Suprapubic skin (tissue), 4 donors: ENCODE measurements around the gene KCNK18. TPM values are rescaled to one million over a fixed set of nuclear protein-coding genes. Genes with fewer than 3 reads are reported as not detected.
A peak's percentile ranks its signal among the peaks of the same experiment; 100 is the strongest.
"Not testable (repeated sequence)": the region's sequence is repeated elsewhere in the genome, so short reads cannot be mapped to it uniquely, and the experiment has no call there.

ENCODE experiments used
- DNase-seq, 2 donors: peaks; one replicate each; pipeline ENCODE4 v3.0.0-alpha.2; 2019; ENCODE audit warnings: low spot score in 2 of 2
- H3K27ac ChIP-seq: fragments of 200-600 bp; sonication (generic); one replicate; pipeline ENCODE4 v1.5.1; 2019
- H3K27me3 ChIP-seq: fragments of 200-600 bp; sonication (generic); one replicate; pipeline ENCODE4 v1.5.1; 2019
- H3K36me3 ChIP-seq: fragments of 200-600 bp; sonication (generic); one replicate; pipeline ENCODE4 v1.5.1; 2019
- H3K4me1 ChIP-seq: fragments of 200-600 bp; sonication (generic); one replicate; pipeline ENCODE4 v1.5.1; 2019
- H3K4me3 ChIP-seq: fragments of 200-600 bp; sonication (generic); one replicate; pipeline ENCODE4 v1.5.1; 2019; ENCODE audit warnings: mild to moderate bottlenecking
- H3K9me3 ChIP-seq: fragments of 200-600 bp; sonication (generic); one replicate; pipeline ENCODE4 v1.5.1; 2019
- EP300 ChIP-seq: sonication (generic); formaldehyde crosslinking; IDR thresholded peaks from one replicate; pipeline ENCODE4 v1.6.1; 2017; ENCODE audit warnings: antibody characterized with exemption
- POLR2A ChIP-seq, 2 donors: fragments of 450-650 bp; IDR thresholded peaks; one replicate each; pipeline ENCODE4 v1.6.1; 2017; ENCODE audit warnings: antibody characterized with exemption in 2 of 2, mild to moderate bottlenecking in 2 of 2, moderate library complexity in 2 of 2
- POLR2AphosphoS5 ChIP-seq, 3 donors: sonication (generic); formaldehyde crosslinking; IDR thresholded peaks; one replicate each; pipeline ENCODE4 v1.6.1; 2017; ENCODE audit warnings: antibody characterized with exemption in 3 of 3
- WGBS: methylation state at CpG from one replicate; pipeline ENCODE4 v1.1.5; 2018; 5-methylcytosine and 5-hydroxymethylcytosine counted together
- total RNA-seq, 4 donors: library from RNA; depleted of rRNA; stranded (reverse); fragments of >200 nt; gene quantifications; one replicate each; pipeline ENCODE4 v1.1.0, GENCODE V29; 2016
- TF ChIP-seq, protein P1 (sequence below), 2 donors: fragments of 200-600 bp in 1 of 2; fragments of 450-650 bp in 1 of 2; sonication (generic) in 1 of 2; IDR thresholded peaks; one replicate each; pipeline ENCODE4 v1.5.1; 2016 to 2019; ENCODE audit warnings: antibody characterized with exemption in 2 of 2, mild to moderate bottlenecking in 1 of 2, moderate library complexity in 1 of 2

KCNK18 gene
- total RNA-seq, 4 donors from 2014 or later, result not detected

DNA sequence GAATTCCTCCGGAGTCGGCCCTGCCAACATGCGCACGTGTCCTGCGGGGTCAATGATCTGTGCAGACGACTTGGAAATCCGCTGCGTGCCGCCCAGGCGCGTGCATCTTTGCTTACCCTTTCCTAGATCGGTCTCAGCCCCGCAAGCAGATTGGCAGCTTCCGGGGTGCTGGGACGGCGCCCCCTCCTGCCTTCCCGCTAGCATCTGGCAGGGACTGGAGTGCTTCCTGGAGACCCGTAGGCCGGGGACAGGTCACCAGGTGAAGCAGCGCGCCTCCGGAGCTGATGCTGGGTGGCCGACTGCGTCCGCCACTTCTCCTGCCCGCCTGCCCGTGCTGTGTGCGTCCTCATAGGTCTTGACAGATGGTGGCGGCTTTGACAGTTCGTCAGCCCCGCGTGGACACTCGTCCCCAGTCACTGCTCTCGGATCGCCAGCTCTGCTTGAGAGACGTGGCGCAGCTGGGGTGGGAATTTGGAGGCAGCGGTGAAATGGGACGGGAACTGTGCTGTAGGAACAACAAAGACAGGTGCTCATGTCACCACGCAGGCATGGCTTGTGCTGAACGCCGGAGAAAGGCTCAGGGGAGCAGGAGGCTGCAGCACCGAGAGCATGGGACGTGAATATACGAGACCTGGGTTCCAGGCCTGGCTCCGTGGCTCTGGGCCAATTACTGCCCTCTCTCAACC is 21.9 kb upstream of the KCNK18 start:
- TF ChIP-seq, protein P1, sequence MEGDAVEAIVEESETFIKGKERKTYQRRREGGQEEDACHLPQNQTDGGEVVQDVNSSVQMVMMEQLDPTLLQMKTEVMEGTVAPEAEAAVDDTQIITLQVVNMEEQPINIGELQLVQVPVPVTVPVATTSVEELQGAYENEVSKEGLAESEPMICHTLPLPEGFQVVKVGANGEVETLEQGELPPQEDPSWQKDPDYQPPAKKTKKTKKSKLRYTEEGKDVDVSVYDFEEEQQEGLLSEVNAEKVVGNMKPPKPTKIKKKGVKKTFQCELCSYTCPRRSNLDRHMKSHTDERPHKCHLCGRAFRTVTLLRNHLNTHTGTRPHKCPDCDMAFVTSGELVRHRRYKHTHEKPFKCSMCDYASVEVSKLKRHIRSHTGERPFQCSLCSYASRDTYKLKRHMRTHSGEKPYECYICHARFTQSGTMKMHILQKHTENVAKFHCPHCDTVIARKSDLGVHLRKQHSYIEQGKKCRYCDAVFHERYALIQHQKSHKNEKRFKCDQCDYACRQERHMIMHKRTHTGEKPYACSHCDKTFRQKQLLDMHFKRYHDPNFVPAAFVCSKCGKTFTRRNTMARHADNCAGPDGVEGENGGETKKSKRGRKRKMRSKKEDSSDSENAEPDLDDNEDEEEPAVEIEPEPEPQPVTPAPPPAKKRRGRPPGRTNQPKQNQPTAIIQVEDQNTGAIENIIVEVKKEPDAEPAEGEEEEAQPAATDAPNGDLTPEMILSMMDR (IDR thresholded peaks at IDR 0.05), result no peak
- TF ChIP-seq POLR2AphosphoS5 (IDR thresholded peaks at IDR 0.05), result no peak
- TF ChIP-seq POLR2A (IDR thresholded peaks at IDR 0.05), result no peak
- TF ChIP-seq EP300, result no peak
- Histone ChIP-seq H3K4me3 (peak overlapping the region; percentile 48), H3K27me3 (peaks cover 65% of the 10 kb centered on the region), H3K9me3 (no peaks in the 10 kb centered on the region), H3K27ac (no peak overlapping the region), H3K36me3 (no peaks in the 10 kb centered on the region), H3K4me1 (peaks cover 15% of the 10 kb centered on the region)
- WGBS, result 2% methylated on average over 31 of the region's 46 CpGs
- peak in 1 of 2 donors; percentile 66 for DNase-seq

DNA sequence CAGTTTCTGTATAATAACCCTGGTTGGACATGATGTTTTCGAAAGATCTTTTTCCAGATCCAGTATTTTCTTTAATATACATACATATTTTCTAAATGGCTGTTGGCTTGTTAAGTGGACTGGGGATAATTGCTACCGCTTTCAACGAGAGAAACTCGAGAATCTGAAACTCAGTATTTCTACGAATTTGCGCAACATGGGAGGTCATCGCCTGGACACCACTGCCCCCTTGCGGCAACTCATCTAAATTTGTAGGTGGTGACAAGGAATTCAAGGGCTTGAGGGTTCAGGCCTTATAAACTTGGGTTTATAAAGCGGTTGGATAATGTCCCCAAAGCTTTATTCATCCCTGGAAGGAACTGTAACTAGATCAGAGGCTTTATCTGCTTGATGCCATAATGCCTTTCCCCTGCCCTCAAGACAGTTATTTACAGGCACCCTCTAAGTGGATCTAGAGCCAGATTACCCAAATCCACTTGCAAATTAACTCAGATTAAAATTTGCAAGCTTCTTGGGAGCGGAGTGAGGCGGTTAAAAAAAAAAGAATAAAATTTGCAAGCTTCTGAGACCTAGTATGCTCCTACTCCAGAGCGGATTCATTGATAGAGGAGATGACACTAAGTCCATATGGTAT is 21.3 kb upstream of the KCNK18 start:
- no peaks in the 10 kb centered on the region for H3K9me3 ChIP-seq
- peak; percentile 81 to 86 for DNase-seq
- H3K4me3 ChIP-seq, result peak overlapping the region; percentile 48
- WGBS, result 21% methylated on average over 12 of the region's 12 CpGs
- TF ChIP-seq, protein P1 (IDR thresholded peaks at IDR 0.05), result peak; percentile 43 to 68
- TF ChIP-seq POLR2AphosphoS5 (IDR thresholded peaks at IDR 0.05), result no peak
- peaks cover 65% of the 10 kb centered on the region for H3K27me3 ChIP-seq
- peaks cover 15% of the 10 kb centered on the region for H3K4me1 ChIP-seq
- H3K36me3 ChIP-seq, result no peaks in the 10 kb centered on the region
- no peak overlapping the region for H3K27ac ChIP-seq

DNA sequence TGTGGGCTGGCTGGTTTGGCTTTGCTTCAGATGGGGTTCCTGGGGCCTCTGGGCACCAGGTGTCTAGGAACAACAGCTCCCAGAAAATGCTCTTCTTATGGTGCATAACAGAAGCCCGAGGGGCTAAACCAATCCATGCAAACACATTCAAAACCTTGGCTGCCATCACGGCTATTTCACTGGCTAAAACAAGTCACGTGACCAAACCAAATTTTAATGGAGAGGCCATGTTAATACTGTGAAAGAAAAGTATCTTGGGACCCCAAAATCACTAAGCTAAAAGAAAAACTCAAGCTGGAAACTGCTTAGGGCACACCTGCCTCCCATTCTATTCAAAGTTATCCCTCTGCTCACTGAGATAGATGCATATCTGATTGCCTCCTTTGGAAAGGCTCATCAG is 19.1 kb upstream of the KCNK18 start:
- no peak for DNase-seq
- TF ChIP-seq EP300, result no peak
- TF ChIP-seq, protein P1 (IDR thresholded peaks at IDR 0.05), result no peak
- no peak for TF ChIP-seq POLR2A (IDR thresholded peaks at IDR 0.05)
- no peak for TF ChIP-seq POLR2AphosphoS5 (IDR thresholded peaks at IDR 0.05)
- H3K27ac ChIP-seq, result no peak overlapping the region

DNA sequence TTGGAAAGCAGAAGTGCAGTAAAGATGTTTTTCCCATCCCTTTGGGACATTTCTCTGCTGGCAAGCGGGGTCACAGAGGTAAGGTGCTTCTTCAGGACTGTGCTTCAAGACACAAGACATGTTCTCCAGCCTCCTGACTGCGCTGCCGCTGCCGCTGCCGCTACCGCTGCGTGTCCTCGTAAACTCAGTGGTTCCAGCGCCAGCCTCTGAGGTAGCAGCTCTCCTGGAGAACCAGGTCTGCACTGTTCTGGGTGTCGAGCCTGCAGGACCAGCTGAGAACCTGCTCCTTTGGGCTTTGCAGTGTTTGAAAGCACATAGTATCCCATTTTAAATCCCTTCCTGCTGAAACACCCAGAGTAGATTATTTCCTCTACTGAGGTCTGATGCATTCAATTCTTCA is 13.0 kb upstream of the KCNK18 start:
- WGBS, result 90% methylated on average over 10 of the region's 10 CpGs
- peaks cover 27% of the 10 kb centered on the region for H3K27me3 ChIP-seq
- no peak overlapping the region for H3K4me3 ChIP-seq
- H3K4me1 ChIP-seq, result no peaks in the 10 kb centered on the region
- TF ChIP-seq POLR2AphosphoS5 (IDR thresholded peaks at IDR 0.05), result no peak
- TF ChIP-seq POLR2A (IDR thresholded peaks at IDR 0.05), result no peak
- TF ChIP-seq EP300, result no peak
- TF ChIP-seq, protein P1 (IDR thresholded peaks at IDR 0.05), result no peak
- H3K9me3 ChIP-seq, result no peaks in the 10 kb centered on the region
- H3K36me3 ChIP-seq, result no peaks in the 10 kb centered on the region
- H3K27ac ChIP-seq, result no peak overlapping the region
- DNase-seq, result no peak

More for the DNA sequence above, 19.1 kb upstream of the KCNK18 start:
- Histone ChIP-seq H3K36me3 (no peaks in the 10 kb centered on the region), H3K4me3 (no peak overlapping the region), H3K4me1 (peaks cover 15% of the 10 kb centered on the region), H3K9me3 (no peaks in the 10 kb centered on the region), H3K27me3 (peaks cover 51% of the 10 kb centered on the region)
- WGBS, result 73% methylated on average over 3 of the region's 3 CpGs

DNA sequence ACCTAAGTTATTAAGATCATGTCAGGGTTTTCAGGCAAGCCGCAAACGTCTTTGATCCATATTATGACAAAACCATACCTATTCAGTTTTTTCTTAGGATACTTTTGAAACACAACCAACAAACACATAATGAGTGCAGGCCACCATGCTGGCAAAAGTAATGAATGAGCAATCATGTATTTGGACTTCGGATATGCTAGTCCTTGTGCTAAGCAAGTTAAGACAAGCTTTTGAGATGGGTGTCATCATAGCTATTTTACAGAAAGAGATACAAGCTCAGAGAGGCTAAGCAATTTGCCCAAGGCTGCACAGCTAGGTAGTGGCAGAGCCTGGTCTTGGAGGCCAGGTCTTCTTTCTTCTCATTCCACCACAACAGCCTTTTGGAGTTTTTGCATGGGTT is 12.5 kb upstream of the KCNK18 start:
- TF ChIP-seq POLR2A (IDR thresholded peaks at IDR 0.05) (no peak), EP300 (no peak)

DNA sequence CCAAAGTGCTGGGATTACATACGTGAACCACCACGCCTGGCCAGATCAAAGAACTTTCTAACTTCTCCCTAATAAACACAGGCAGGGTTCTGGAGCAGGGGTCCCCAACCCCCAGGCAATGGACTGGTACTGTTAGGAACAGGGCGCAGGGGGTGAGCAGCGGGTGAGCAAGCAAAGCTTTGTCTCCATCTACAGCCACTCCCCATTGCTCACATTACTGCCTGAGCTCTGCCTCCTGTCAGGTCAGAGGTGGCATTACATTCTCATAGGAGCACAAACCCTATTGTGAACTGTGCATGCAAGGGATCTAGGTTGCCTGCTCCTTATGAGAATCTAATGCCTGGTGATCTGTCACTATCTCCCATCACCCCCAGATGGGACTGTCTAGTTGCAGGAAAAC is 11.5 kb upstream of the KCNK18 start:
- DNase-seq, H3K36me3 ChIP-seq, H3K9me3 ChIP-seq, H3K4me1 ChIP-seq, H3K27ac ChIP-seq, H3K4me3 ChIP-seq: not testable (repeated sequence)
- peaks cover 15% of the 10 kb centered on the region for H3K27me3 ChIP-seq
- WGBS, result 93% methylated on average over 4 of the region's 4 CpGs

More for the DNA sequence above, 12.5 kb upstream of the KCNK18 start:
- DNase-seq, result no peak
- H3K9me3 ChIP-seq, result no peaks in the 10 kb centered on the region
- no peak overlapping the region for H3K4me3 ChIP-seq
- H3K4me1 ChIP-seq, result no peaks in the 10 kb centered on the region
- WGBS, result 69% methylated on average over 3 of the region's 3 CpGs
- H3K27me3 ChIP-seq, result peaks cover 21% of the 10 kb centered on the region
- H3K27ac ChIP-seq, result no peak overlapping the region
- H3K36me3 ChIP-seq, result no peaks in the 10 kb centered on the region
